Eye (tissue), 1 donor: ENCODE results near the gene ATG9B.

Experiments used
- DNase-seq: peaks from one replicate; pipeline ENCODE4 v3.0.0-alpha.2; 2015

ATG9B gene

DNA sequence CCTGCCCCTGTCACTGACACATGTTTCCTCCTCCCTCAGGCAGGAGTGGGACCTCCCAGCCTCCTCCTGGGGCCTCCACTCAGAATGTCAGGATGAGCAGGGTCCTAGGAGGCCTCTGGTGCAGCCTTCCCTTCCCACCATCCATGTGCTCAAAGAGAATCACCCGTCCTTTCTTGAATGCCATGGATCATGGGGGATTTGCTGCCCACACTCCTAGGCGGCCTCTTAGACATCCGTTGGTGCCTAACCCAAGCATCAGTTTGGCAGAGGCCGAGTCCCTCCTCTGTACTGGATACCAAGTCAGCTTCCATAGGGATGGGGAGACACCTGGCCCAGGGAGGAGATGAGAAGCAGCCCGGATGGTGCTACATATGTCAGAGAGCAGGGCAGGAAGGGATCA is 26.5 kb downstream of the ATG9B start:
- no peak for DNase-seq

DNA sequence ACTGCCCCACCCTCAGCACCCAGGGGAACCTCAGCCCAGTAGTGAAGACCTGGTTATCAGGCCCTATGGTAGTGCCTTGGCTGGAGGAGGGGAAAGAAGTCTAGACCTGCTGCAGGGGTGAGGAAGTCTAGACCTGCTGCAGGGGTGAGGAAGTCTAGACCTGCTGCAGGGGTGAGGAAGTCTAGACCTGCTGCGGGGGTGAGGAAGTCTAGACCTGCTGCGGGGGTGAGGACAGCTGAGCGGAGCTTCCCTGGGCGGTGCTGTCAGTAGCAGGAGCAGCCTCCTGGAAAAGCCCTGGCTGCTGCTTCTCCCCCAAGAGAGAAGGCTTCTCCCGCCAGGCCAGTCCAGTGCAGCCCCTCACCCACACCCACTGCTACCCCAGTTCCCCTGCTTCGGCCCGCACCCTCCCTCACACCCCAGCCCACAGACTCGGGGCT is 27.2 kb downstream of the ATG9B start:
- no peak for DNase-seq

GRCh38 chr7:150996376-150997074 is 27.8 kb downstream of the ATG9B start:
- DNase-seq: no peak

- DNase-seq: no peak
Observed at GRCh38 chr7:150994838-150995510, 29.3 kb downstream of the ATG9B start.

DNA sequence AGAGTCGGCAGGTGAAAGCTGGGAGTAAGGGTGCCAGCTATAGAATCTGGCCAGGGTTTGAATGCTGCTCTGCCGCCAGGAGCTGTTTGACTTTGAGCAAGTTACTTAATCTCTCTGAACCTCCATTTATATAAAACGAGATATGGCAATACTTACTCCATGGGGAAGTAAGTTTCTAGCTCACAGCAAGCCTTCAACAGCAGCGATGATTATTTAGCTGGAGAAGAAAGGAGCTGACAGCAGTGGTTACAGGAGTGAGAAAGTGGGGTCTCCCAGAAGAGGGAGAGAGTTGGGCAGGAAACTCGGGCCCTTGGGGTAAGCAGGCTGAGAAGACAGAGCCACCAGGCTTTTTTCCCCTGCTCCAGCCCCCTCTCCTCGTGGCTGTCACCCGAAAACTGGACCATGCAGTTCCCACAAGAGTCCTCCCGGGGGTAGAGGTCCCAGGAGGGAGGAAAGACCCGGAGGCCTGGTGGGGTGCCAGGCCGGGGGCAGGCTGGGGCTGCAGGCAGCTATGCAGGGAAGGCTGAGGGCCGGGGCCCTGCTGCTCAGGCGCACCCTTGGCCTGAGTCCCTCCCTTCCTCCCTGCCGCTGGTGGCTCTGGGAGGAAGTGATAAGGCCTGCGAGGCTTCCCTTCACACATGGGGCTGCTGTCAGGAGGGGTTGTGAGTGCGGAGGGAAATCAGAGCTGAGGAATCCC is 30.0 kb downstream of the ATG9B start:
- DNase-seq: no peak

DNA sequence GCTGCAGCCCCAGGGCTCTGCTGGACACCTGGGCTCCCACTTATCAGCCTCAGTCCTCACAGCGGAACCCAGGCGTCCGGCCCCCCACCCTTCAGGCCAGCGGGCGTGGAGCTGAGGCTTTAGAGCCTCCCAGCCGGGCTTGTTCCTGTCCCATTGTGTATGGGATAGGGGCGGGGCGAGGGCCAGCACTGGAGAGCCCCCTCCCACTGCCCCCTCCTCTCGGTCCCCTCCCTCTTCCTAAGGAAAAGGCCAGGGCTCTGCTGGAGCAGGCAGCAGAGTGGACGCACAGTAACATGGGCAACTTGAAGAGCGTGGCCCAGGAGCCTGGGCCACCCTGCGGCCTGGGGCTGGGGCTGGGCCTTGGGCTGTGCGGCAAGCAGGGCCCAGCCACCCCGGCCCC is 30.8 kb downstream of the ATG9B start:
- DNase-seq: no peak

DNA sequence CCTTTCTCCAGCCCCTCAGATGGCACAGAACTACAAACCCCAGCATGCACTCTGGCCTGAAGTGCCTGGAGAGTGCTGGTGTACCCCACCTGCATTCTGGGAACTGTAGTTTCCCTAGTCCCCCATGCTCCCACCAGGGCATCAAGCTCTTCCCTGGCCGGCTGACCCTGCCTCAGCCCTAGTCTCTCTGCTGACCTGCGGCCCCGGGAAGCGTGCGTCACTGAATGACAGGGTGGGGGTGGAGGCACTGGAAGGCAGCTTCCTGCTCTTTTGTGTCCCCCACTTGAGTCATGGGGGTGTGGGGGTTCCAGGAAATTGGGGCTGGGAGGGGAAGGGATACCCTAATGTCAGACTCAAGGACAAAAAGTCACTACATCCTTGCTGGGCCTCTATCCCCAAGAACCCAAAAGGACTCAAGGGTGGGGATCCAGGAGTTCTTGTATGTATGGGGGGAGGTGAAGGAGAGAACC is 31.4 kb downstream of the ATG9B start:
- DNase-seq: peak; percentile 90

GRCh38 chr7:150992051-150992640 is 32.1 kb downstream of the ATG9B start:
- no peak for DNase-seq

DNA sequence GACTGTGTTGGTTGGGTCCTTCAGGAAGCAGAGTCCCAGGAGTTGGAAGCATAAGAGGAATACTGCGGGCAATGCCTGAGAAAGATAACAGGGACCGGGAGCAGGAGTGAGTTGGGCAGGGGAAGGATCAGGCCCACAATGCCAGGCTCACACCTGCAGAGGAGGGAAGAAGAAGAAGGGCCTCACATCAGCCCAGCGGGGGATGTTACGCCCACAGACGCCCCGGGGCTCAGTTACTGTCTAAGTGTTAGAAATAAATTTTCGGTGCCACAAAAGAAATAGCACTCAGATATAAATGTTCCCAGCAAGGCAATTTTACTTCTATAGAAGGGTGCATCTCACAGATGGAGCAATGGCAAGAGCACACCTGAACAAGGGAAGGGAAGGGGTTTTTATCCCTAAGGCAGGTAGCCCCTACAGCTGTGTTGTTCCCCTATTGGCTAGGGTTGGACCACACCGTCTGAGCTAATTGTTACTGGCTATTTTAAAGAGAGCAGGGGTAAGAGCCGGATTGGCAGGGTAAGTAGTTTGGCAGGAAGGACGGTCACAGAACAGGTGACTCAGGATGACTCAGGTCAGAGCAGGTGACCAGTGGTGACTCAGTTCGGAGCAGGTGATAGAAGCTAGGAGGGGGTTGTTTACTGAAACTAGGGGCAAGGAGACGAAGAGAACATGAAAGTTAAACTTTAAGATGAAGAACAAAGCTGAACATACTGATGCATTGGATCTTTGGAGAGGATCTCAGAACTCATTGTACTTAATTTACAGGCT is 33.7 kb downstream of the ATG9B start, which contains the start of gene NOS3:
Gene NOS3 (plus strand): TSS at position 602 of the 771 bp plus-strand sequence. CDS start 2,787 bp downstream, outside the sequence.
- no peak for DNase-seq

DNA sequence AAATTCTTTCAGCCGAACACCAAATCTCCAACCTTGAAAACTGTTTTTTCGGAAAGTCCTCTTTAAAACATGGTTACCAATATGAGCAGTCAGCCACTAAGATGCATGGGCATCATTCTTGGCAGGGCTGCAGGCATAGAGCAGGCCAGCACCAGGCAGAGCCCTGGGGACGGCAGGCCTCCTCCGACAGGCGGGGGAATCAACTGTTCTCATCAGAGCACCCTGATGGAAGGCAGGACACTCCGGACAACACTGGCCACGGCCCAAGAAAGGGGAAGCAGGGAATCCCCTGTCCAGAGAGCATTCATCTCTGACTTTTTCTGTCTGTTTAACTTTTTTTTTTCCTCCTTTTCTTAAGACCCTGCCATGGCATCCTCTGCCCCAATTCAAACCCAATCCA is 34.8 kb downstream of the ATG9B start:
- no peak for DNase-seq

DNA sequence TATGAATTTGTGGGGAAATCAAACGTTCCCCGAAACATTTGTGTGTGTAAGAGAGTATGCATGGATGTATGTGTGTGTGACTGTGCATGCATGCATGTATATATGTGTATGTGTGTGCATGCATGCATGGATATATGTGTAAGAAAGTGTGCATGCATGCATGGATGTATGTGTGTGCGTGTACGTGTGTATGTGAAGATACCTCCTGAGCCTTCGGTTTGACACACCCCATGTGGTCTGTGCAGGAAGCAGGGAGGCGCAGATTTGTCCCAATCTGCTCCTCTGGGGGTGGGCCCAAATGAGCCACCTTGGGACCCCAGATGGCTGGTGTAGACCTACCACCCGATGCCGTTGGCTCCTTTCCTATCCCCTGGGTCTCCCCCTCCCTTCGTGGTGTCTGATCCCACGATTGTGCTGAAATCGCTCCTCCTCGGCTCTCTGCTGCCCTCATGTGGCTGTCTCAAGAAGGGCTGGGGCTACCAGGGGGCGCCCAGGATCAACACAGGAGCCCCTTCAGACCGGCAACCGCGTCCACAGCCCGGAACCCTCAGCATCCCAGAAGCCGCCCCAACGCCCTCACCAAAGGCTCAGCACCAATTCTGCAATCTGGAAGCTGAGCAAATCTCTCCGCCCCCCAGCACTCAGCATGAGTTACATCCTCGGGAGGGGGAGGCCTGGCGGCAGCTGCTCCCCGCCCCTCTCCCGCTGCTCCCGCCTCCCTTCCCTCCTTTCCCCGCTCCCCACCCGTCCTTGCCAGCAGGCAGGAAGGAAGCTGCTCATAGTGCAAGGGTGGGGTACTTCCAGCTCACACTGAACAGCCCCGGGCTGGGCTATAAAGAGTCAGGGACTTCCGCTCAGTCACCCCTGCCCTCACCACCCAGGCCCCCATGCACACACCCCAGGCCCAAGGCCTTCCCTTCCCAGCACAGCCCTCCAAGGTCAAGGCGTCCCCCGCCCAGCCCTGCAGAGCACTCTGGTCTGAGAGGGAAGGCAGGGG is 35.8 kb downstream of the ATG9B start:
- peak; percentile 95 for DNase-seq

DNA sequence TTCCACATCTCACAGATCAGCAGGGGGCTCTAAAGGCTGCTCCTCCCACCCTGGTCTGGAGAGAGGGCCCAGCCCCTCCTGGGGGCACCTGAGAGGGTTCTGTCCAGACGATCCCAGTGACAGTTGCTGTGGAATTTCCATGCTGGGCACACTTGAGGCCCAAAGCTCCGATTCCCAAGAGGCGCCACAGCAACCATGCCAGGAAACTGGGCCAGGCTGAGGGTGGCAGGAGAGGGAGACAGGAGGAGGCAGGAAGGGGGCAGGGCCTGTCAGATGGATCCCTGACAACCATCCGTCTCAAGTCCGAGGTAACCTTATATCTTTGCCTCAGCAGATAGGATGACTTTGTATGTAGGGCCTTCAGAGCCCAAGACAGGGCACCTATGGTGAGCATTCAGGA is 37.7 kb downstream of the ATG9B start:
- no peak for DNase-seq

DNA sequence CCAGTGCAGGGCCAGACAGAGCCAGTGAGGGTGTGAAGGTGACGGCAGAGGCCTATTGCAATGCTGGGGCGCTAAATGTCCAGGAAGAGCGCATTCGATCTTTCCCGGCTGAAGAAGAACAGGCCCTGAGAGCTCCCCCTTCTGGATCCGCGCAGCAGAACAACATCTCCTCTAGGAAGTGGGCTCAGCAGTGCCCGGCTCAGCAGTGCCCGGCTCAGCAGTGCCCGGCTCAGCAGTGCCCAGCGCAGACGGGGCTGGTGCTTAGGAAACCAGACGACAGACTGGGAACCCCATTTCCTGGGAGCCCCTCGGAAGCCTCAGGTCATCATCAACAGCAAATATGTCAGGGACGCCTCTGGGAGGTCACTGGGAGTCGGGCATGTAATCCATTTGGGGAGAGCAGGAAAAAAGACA is 38.2 kb downstream of the ATG9B start:
- DNase-seq: peak; percentile 90

DNA sequence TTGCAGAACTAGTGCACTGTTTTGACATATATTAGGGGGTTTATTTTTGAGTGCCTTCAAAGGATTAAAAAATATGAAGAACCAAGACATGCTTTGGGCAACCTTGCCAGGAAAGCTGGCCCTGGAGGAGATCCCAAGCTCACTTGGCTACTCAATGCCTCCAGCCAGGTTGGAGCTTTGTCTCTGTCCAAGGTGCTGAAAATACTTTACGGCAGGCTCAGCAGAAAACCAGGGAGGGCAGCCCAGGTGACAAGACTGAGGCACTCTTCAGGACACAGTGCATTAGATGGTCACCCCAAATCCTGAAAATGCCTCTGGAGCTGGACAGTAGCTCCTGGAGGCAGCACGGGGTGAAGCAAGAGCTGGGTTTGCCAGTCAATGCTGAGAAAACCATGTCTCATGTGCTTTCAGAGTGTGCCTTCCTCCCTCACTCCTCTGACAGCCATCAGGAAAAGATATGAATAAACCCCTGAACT is 40.4 kb downstream of the ATG9B start:
- peak; percentile 86 for DNase-seq

- DNase-seq: no peak
Observed at GRCh38 chr7:150982351-150982750, 41.9 kb downstream of the ATG9B start.

DNA sequence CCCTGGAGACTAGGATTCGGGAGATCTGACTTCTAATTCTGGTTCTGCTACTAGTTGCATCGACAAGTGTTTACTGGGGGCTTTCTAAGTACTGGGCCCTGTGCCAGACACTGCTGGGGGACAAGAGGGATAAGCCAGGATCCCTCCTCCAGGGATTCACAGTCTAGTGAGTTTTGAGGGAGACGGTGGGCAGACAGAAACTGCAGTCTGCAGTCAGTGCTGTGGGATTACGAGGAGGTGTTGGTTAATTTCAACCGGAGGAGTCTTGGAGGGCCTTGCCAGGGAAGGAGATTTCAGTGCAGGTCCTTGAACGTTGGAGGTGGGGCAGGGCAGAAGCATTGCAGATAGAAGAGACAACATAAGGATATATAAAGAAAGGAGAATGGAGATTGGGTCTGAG is 42.6 kb downstream of the ATG9B start:
- no peak for DNase-seq

- DNase-seq: peak; percentile 56
Observed at GRCh38 chr7:150980663-150981062, 43.6 kb downstream of the ATG9B start.

DNA sequence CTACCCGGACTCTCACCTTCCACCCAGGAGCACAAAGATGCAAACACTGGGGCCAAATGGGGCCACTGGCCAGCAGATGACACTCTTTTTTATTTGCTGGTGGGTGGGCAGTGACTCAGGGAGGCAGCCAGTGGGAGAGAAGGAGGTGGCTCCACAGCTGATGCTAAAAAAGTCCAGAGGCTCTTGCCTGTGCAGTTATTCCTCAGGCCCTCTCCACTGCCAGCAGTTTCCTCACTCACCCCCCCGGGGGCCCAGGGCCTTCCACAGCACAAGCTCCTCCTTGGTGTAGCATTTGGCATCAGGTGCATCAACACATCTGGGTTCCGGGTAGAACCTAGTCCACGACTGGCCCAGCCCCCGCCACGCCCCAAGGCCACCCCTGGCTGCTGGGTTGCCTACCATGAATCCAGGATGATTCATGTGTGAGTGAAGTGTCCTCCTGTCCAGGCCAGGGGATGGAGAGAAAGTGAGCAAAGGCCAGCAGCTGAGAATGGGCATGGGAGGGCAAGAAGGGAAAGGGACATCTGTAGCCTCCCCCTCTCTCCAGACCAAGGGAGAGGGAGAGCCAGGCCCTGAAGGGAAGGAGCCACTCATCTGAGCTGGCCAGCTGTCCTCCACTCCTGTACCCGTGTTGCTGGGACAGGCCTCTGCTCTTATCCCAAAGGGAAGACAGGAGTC is 44.4 kb downstream of the ATG9B start:
- DNase-seq: no peak

- peak; percentile 93 for DNase-seq
Observed at GRCh38 chr7:150978126-150978789, 46.0 kb downstream of the ATG9B start, which contains the start of gene KCNH2. Gene KCNH2, minus strand, starts transcription at chr7:150978321. Its CDS starts 408 bp downstream, at chr7:150977913.
